ENCODE data around the gene ZDHHC14. TPM values are rescaled to one million over a fixed set of nuclear protein-coding genes. Genes with fewer than 3 reads are reported as not detected.

The ZDHHC14 gene
- total and polyA plus RNA-seq, 8 donors: 8.2 to 33.2 (median 25.8) TPM

DNA sequence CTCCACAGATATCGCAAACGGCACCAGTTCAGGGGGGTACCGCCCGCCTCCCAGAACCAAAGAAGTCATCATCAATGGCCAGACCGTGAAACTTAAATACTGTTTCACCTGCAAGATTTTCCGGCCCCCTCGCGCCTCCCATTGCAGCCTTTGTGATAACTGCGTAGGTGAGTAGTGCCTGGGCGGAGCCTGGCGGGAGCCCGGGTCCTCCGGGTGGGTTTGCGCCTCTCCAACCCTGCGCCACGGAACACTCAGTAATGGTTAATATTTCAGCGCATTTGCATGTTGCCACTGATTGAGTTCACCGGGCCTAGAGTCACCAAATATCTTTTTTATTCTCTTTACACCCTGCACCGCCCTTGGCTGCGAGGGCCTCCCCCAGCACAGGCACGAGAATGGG, 212.0 kb downstream of the ZDHHC14 start:
- Histone ChIP-seq H3K4me1 (peaks cover 6% of the 10 kb centered on the region in 2 donors), H3K4me3 (no peak overlapping the region), H3K36me3 (no peaks in the 10 kb centered on the region), H3K9me3 (peaks cover 0 to 17% of the 10 kb centered on the region in 2 donors), H3K27ac (no peak overlapping the region), H3K27me3 (no peaks in the 10 kb centered on the region)
- DNase-seq (no peak), ATAC-seq (no peak)
- intact Hi-C loops (cut with DNase I): no loop called here
- TF ChIP-seq, protein P1, sequence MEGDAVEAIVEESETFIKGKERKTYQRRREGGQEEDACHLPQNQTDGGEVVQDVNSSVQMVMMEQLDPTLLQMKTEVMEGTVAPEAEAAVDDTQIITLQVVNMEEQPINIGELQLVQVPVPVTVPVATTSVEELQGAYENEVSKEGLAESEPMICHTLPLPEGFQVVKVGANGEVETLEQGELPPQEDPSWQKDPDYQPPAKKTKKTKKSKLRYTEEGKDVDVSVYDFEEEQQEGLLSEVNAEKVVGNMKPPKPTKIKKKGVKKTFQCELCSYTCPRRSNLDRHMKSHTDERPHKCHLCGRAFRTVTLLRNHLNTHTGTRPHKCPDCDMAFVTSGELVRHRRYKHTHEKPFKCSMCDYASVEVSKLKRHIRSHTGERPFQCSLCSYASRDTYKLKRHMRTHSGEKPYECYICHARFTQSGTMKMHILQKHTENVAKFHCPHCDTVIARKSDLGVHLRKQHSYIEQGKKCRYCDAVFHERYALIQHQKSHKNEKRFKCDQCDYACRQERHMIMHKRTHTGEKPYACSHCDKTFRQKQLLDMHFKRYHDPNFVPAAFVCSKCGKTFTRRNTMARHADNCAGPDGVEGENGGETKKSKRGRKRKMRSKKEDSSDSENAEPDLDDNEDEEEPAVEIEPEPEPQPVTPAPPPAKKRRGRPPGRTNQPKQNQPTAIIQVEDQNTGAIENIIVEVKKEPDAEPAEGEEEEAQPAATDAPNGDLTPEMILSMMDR (IDR thresholded peaks at IDR 0.05): no peak

- H3K4me1 ChIP-seq: peaks cover 6% of the 10 kb centered on the region in 2 donors
- no peak overlapping the region for H3K4me3 ChIP-seq
- H3K36me3 ChIP-seq: no peaks in the 10 kb centered on the region
- no peak overlapping the region for H3K27ac ChIP-seq
- DNase-seq (no peak), ATAC-seq (no peak)
- intact Hi-C loops (cut with DNase I): no loop called here
- peaks cover 0 to 17% of the 10 kb centered on the region in 2 donors for H3K9me3 ChIP-seq
- TF ChIP-seq, protein P1 (IDR thresholded peaks at IDR 0.05): no peak
- H3K27me3 ChIP-seq: no peaks in the 10 kb centered on the region
Measured at GRCh38 chr6:157593596-157593995, 212.6 kb downstream of the ZDHHC14 start.

GRCh38 chr6:157594292-157594691, 213.3 kb downstream of the ZDHHC14 start:
- H3K27me3 ChIP-seq: no peaks in the 10 kb centered on the region
- H3K27ac ChIP-seq: no peak overlapping the region
- no peaks in the 10 kb centered on the region for H3K36me3 ChIP-seq
- TF ChIP-seq, protein P1 (IDR thresholded peaks at IDR 0.05): no peak
- H3K4me3 ChIP-seq: no peak overlapping the region
- ATAC-seq (no peak), DNase-seq (no peak)
- intact Hi-C loops (cut with DNase I): no loop called here
- H3K9me3 ChIP-seq: peaks cover 0 to 16% of the 10 kb centered on the region in 2 donors
- H3K4me1 ChIP-seq: peaks cover 6% of the 10 kb centered on the region in 2 donors

DNA sequence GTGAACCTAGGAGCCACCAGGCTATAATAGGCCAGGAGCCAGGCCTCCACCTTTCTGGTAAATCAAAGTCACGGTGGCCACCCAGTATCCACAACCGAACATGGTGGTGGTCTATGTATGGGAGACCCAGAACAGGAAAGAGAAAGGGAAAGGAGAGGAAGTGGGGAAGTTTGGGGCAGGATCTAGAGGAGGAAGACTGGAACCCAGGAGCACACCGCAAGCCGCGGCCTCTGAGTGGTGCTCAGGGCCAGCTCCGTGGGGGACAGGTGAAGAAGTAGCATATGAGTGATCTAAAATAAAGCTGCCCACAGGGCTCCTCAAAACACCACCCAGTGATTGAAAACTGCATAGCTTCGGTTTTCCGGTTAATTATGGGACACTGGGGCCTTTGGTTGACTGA, 214.8 kb downstream of the ZDHHC14 start:
- Histone ChIP-seq H3K36me3 (no peaks in the 10 kb centered on the region), H3K4me3 (no peak overlapping the region), H3K27ac (no peak overlapping the region), H3K4me1 (peaks cover 6% of the 10 kb centered on the region in 2 donors), H3K27me3 (no peaks in the 10 kb centered on the region), H3K9me3 (peaks cover 0 to 1% of the 10 kb centered on the region in 2 donors)
- TF ChIP-seq, protein P1 (IDR thresholded peaks at IDR 0.05): no peak
- intact Hi-C loops (cut with DNase I): no loop called here
- DNase-seq (no peak), ATAC-seq (no peak)

DNA sequence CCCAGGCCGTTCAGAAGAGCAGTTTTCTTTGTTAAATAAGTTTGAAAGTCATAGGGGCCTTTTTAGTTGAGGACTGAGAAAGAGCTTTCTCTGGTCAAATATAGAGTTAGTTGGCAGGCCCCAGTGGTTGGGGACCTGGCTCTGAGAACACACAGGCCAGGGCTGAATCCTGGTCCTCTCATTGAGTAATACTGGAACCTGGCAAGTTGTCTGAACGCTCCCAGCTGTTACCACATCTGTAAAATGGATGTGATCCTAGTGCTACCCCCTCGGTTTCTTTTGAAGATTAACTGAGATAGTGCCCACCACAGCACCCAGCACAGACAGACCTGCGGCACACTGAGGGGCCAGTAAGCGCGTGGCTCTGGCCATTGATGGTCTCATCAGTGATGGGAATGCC, 215.5 kb downstream of the ZDHHC14 start:
- DNase-seq: peak in 1 of 4 donors; percentile 19
- TF ChIP-seq, protein P1 (IDR thresholded peaks at IDR 0.05): no peak
- intact Hi-C loops (cut with DNase I): no loop called here
- H3K27me3 ChIP-seq: no peaks in the 10 kb centered on the region
- no peaks in the 10 kb centered on the region for H3K9me3 ChIP-seq
- no peaks in the 10 kb centered on the region for H3K36me3 ChIP-seq
- no peak for ATAC-seq
- no peak overlapping the region for H3K27ac ChIP-seq
- peaks cover 6% of the 10 kb centered on the region in 2 donors for H3K4me1 ChIP-seq
- H3K4me3 ChIP-seq: no peak overlapping the region

All from left lung (tissue), 10 donors.